LNCaP clone FGC (cell line): ENCODE data around the gene WSB1.

ENCODE experiments used
- DNase-seq: peaks from one replicate; pipeline ENCODE4 v3.0.0-alpha.2; 2011; ENCODE audit warnings: low read depth
- H3K4me3 ChIP-seq: 2 replicates; pipeline ENCODE4 v1.5.1; 2011; ENCODE audit warnings: mild to moderate bottlenecking, low read depth, low read length, control low read depth
- CTCF ChIP-seq: IDR thresholded peaks from 2 replicates; pipeline ENCODE4 v1.5.1; 2012; ENCODE audit warnings: mild to moderate bottlenecking; ENCODE audit not compliant: control insufficient read depth, insufficient read depth; ENCODE audit errors: extremely low read depth

WSB1 gene

GRCh38 chr17:27363326-27363725 lies 69.4 kb downstream of the WSB1 start:
- no peak overlapping the region for H3K4me3 ChIP-seq
- DNase-seq = no peak
- TF ChIP-seq CTCF = no peak
